Endothelial cell of umbilical vein (primary cell): Measurements from ENCODE around the gene HDHD2. TPM values are rescaled to one million over a fixed set of nuclear protein-coding genes. Genes with fewer than 3 reads are reported as not detected.

ENCODE experiments used
- BruUV-seq: library from RNA; stranded (reverse); fragments of 400-500 nt; replicated peaks from 2 replicates; lab custom pipeline; 2021; lab: Mats Ljungman, UMichigan
- CTCF ChIA-PET: fragments of 300-600, 350-600 bp; sonication (Branson Sonifier 250); formaldehyde crosslinking; loops from one replicate; lab custom pipeline; 2021; ENCODE audit warnings: antibody characterized with exemption, inconsistent platforms; lab: Charles Lee
- POLR2A ChIA-PET: fragments of 300-600, 350-600 bp; sonication (Branson Sonifier 250); formaldehyde crosslinking; loops from one replicate; lab custom pipeline; 2021; ENCODE audit warnings: antibody characterized with exemption, inconsistent platforms; lab: Charles Lee
- DNase-seq: peaks from one replicate; pipeline ENCODE4 v3.0.0-alpha.2; 2011; ENCODE audit warnings: low read depth, low spot score
- FAIRE-seq: peaks from 2 replicates; lab custom pipeline; 2011; peaks lifted over from hg19 to GRCh38; lab: Jason Lieb, UNC
- H2AFZ ChIP-seq: 2 replicates; pipeline ENCODE4 v1.6.0; 2012; ENCODE audit warnings: low read depth, low read length, control low read depth, inconsistent platforms
- H3K27ac ChIP-seq: 2 replicates; pipeline ENCODE4 v1.5.1; 2011; ENCODE audit warnings: low read depth, mild to moderate bottlenecking, control low read depth, low read length, moderate library complexity; ENCODE audit not compliant: insufficient read depth
- H3K27me3 ChIP-seq, 2 experiments: 2 replicates each; pipeline versions ENCODE4 v1.6.0 to v1.6.1; 2011; ENCODE audit warnings: low read length in 2 of 2, mixed read lengths in 1 of 2; ENCODE audit not compliant: control insufficient read depth in 2 of 2, insufficient read depth in 2 of 2
- H3K36me3 ChIP-seq, 2 experiments: 2 replicates in 1 of 2; 3 replicates in 1 of 2; pipeline ENCODE4 v1.5.1; 2011; ENCODE audit warnings: low read length in 2 of 2, mild to moderate bottlenecking in 1 of 2, moderate library complexity in 1 of 2; ENCODE audit not compliant: control insufficient read depth in 2 of 2, insufficient read depth in 2 of 2; ENCODE audit errors: extremely low read depth in 1 of 2
- H3K4me1 ChIP-seq: 3 replicates; pipeline ENCODE4 v1.5.1; 2011; ENCODE audit warnings: mild to moderate bottlenecking, low read length; ENCODE audit not compliant: control insufficient read depth, insufficient read depth; ENCODE audit errors: extremely low read depth
- H3K4me2 ChIP-seq: 2 replicates; pipeline ENCODE4 v1.6.1; 2011; ENCODE audit warnings: low read length, control low read depth, mixed read lengths; ENCODE audit not compliant: insufficient read depth
- H3K4me3 ChIP-seq, 3 experiments: fragments of 200-600 bp in 1 of 3; sonication (generic), shearing (Covaris generic) in 1 of 3; replicated peaks in 1 of 3; 2 replicates each; pipeline ENCODE4 v1.5.1; 2011 to 2016; ENCODE audit warnings: control low read depth in 3 of 3, low read length in 3 of 3, mild to moderate bottlenecking in 2 of 3, inconsistent platforms in 1 of 3, low read depth in 1 of 3, moderate library complexity in 1 of 3; ENCODE audit not compliant: insufficient read depth in 1 of 3
- H3K79me2 ChIP-seq: 2 replicates; pipeline ENCODE4 v1.6.0; 2012; ENCODE audit warnings: low read length, inconsistent platforms; ENCODE audit not compliant: control insufficient read depth, insufficient read depth
- H3K9ac ChIP-seq: replicated peaks from 2 replicates; pipeline ENCODE3; 2011; ENCODE audit warnings: low read length, control low read depth; ENCODE audit not compliant: insufficient read depth; ENCODE audit errors: extremely low read depth
- H3K9me1 ChIP-seq: replicated peaks from 3 replicates; pipeline ENCODE4 v1.6.0; 2011; ENCODE audit warnings: mild to moderate bottlenecking, low read length; ENCODE audit not compliant: control insufficient read depth, insufficient read depth; ENCODE audit errors: extremely low read depth
- H3K9me3 ChIP-seq: replicated peaks from 2 replicates; pipeline ENCODE4 v1.5.1; 2012; ENCODE audit warnings: low read length, inconsistent platforms; ENCODE audit not compliant: control insufficient read depth, insufficient read depth
- H4K20me1 ChIP-seq: replicated peaks from 2 replicates; pipeline ENCODE3; 2011; ENCODE audit warnings: mild to moderate bottlenecking, low read length; ENCODE audit not compliant: control insufficient read depth, insufficient read depth; ENCODE audit errors: extremely low read depth
- EZH2 ChIP-seq: IDR thresholded peaks from 2 replicates; pipeline ENCODE4 v1.6.1; 2012; ENCODE audit warnings: borderline replicate concordance, low read depth, mild to moderate bottlenecking, moderate library complexity, low read length, inconsistent platforms; ENCODE audit not compliant: severe bottlenecking
- FOS ChIP-seq: IDR thresholded peaks from 2 replicates; pipeline ENCODE4 v1.6.1; 2011; ENCODE audit warnings: mild to moderate bottlenecking, low read length, moderate library complexity, borderline replicate concordance; ENCODE audit not compliant: insufficient read depth
- GATA2 ChIP-seq: IDR thresholded peaks from 2 replicates; pipeline ENCODE4 v1.7.0; 2011; ENCODE audit warnings: low read depth, mild to moderate bottlenecking, moderate library complexity, mixed read lengths, low read length; ENCODE audit not compliant: insufficient read length, insufficient read depth
- JUN ChIP-seq: IDR thresholded peaks from 2 replicates; pipeline ENCODE4 v1.6.1; 2011; ENCODE audit warnings: borderline replicate concordance, low read depth; ENCODE audit not compliant: insufficient read length, insufficient read depth
- MYC ChIP-seq: IDR thresholded peaks from one replicate; pipeline ENCODE4 v1.6.1; 2011; ENCODE audit warnings: mild to moderate bottlenecking, low read depth, low read length
- POLR2A ChIP-seq: IDR thresholded peaks from 2 replicates; pipeline ENCODE4 v1.6.1; 2012; ENCODE audit warnings: low read depth, mild to moderate bottlenecking, control low read depth, low read length
- POLR2AphosphoS5 ChIP-seq: IDR thresholded peaks from 2 replicates; pipeline ENCODE4 v1.6.1; 2012; ENCODE audit warnings: low read depth, mild to moderate bottlenecking, control low read depth, low read length, moderate library complexity; ENCODE audit not compliant: insufficient read depth
- dilution Hi-C: fragments of 300-500 bp; cut with MboI; formaldehyde crosslinking; loops from one replicate; pipeline ENCODE4 v1.15.0; 2019; ENCODE audit warnings: low sequenced_read_pairs; ENCODE audit not compliant: extremely low pct_ligation_motif_present
- intact Hi-C: fragments of 100-400 bp; cut with micrococcal nuclease; formaldehyde crosslinking; loops from one replicate; pipeline ENCODE4 v1.10.0; 2022
- polyA plus RNA-seq, 4 experiments: library from polyadenylated mRNA; depleted of rRNA in 3 of 4; stranded (reverse) in 3 of 4; unstranded in 1 of 4; fragments of >200 nt; gene quantifications; 2 replicates each; pipeline versions ENCODE4 v1.2.1 to v1.2.3, GENCODE V29; 2011 to 2012; ENCODE audit warnings: missing spikeins in 1 of 4
- total RNA-seq: library from RNA; stranded (reverse); gene quantifications from 2 replicates; pipeline ENCODE4 v1.2.3, GENCODE V29; 2021
- TF ChIP-seq, protein P1 (sequence below), 2 donors: IDR thresholded peaks; 1 replicate in 1 of 2; 2 replicates in 1 of 2; pipeline ENCODE4 v1.5.1; 2011; ENCODE audit warnings: low read length in 2 of 2, mild to moderate bottlenecking in 2 of 2, moderate library complexity in 2 of 2, control low read depth in 1 of 2, inconsistent platforms in 1 of 2, low read depth in 1 of 2; ENCODE audit not compliant: insufficient read depth in 1 of 2; ENCODE audit errors: extremely low read depth in 1 of 2
- TF ChIP-seq, protein P2 (sequence below): IDR thresholded peaks from 2 replicates; pipeline ENCODE4 v1.6.1; 2011; ENCODE audit not compliant: insufficient read depth, insufficient read length

Gene HDHD2
- total and polyA plus RNA-seq, 2 donors (not counting 3 experiments of a cell fraction or from before 2014, with no cell fraction given): 3.5 to 18.7 TPM

DNA sequence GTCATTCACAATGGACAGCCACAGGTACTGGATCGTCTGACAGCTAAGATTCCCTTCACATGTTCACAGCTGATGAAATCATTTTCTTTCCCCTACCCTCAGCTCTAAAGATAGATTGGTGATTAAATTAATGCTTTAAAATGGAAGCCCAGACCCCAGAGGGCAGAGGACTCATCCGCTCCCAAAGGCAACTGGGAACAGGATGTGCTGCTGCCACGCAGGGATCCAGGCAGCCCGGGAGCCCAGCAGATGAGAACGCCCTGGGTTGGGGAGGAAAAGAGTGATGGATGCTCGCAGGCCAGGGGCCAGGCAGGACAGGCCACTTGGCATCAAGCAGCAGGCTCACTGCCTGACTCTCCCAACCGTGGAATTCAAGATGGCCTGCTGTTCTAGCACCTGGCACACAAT is 41.3 kb downstream of the HDHD2 start:
- Histone ChIP-seq H3K4me3 (no peak overlapping the region), H3K79me2 (no peaks in the 10 kb centered on the region), H3K27ac (no peak overlapping the region), H3K4me1 (no peaks in the 10 kb centered on the region), H3K4me2 (no peak overlapping the region), H4K20me1 (no peaks in the 10 kb centered on the region), H2AFZ (no peak overlapping the region), H3K9me3 (no peaks in the 10 kb centered on the region), H3K9ac (no peak overlapping the region), H3K36me3 (peaks cover 0 to 2% of the 10 kb centered on the region in 2 experiments), H3K27me3 (no peaks in the 10 kb centered on the region), H3K9me1 (no peaks in the 10 kb centered on the region)
- POLR2A ChIA-PET: no interaction called here
- TF ChIP-seq FOS: no peak
- TF ChIP-seq, protein P1, sequence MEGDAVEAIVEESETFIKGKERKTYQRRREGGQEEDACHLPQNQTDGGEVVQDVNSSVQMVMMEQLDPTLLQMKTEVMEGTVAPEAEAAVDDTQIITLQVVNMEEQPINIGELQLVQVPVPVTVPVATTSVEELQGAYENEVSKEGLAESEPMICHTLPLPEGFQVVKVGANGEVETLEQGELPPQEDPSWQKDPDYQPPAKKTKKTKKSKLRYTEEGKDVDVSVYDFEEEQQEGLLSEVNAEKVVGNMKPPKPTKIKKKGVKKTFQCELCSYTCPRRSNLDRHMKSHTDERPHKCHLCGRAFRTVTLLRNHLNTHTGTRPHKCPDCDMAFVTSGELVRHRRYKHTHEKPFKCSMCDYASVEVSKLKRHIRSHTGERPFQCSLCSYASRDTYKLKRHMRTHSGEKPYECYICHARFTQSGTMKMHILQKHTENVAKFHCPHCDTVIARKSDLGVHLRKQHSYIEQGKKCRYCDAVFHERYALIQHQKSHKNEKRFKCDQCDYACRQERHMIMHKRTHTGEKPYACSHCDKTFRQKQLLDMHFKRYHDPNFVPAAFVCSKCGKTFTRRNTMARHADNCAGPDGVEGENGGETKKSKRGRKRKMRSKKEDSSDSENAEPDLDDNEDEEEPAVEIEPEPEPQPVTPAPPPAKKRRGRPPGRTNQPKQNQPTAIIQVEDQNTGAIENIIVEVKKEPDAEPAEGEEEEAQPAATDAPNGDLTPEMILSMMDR (IDR thresholded peaks at IDR 0.05; ENCODE audit: extremely low read depth in 1 of 2, insufficient read depth in 1 of 2, low read depth in 1 of 2, low read length in 2 of 2): no peak
- TF ChIP-seq MYC: no peak
- TF ChIP-seq GATA2: no peak
- TF ChIP-seq POLR2A: no peak
- no peak for TF ChIP-seq JUN
- TF ChIP-seq EZH2: no peak
- TF ChIP-seq, protein P2, sequence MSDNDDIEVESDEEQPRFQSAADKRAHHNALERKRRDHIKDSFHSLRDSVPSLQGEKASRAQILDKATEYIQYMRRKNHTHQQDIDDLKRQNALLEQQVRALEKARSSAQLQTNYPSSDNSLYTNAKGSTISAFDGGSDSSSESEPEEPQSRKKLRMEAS: no peak
- TF ChIP-seq POLR2AphosphoS5: no peak
- CTCF ChIA-PET: no interaction called here
- intact Hi-C loops: no loop called here
- BruUV-seq: no TSS peak
- no peak for FAIRE-seq
- DNase-seq: no peak
- dilution Hi-C loops: no loop called here
